DOHH2 (cell line): ENCODE measurements around the gene TIGD3.

Experiments
- CTCF ChIP-seq: fragments of 200-600 bp; sonication (generic); IDR thresholded peaks from one replicate; pipeline ENCODE4 v1.5.1; 2014; ENCODE audit warnings: antibody characterized with exemption, mild to moderate bottlenecking, low read depth, low read length; ENCODE audit not compliant: poor library complexity, severe bottlenecking
- EZH2phosphoT487 ChIP-seq: fragments of 200-600 bp; sonication (generic); IDR thresholded peaks from 2 replicates; pipeline ENCODE4 v1.6.1; 2017; ENCODE audit warnings: borderline replicate concordance, mild to moderate bottlenecking, antibody characterized with exemption, low read length, moderate library complexity, mixed read lengths

GRCh38 chr11:65315866-65316226, 38.7 kb upstream of the TIGD3 start:
- no peak for TF ChIP-seq CTCF
- no peak for TF ChIP-seq EZH2phosphoT487
